Measurements from ENCODE around the gene MAN2B2.

- TF ChIP-seq CEBPB (IDR thresholded peaks at IDR 0.05; ENCODE audit: low read depth, low read length) (no peak), POLR2A (IDR thresholded peaks at IDR 0.05; ENCODE audit: low read depth, low read length) (no peak), ELK1 (IDR thresholded peaks at IDR 0.05; ENCODE audit: borderline replicate concordance, low read depth, low read length) (no peak), USF2 (IDR thresholded peaks at IDR 0.05; ENCODE audit: low read depth, low read length) (no peak), MXI1 (IDR thresholded peaks at IDR 0.05; ENCODE audit: borderline replicate concordance, low read depth, low read length) (no peak), MAFK (IDR thresholded peaks at IDR 0.05; ENCODE audit: low read depth, low read length) (no peak), RAD21 (IDR thresholded peaks at IDR 0.05; ENCODE audit: low read length) (no peak), RCOR1 (IDR thresholded peaks at IDR 0.05; ENCODE audit: insufficient replicate concordance, low read length) (no peak), SMC3 (IDR thresholded peaks at IDR 0.05; ENCODE audit: low read depth, low read length) (no peak), CHD1 (IDR thresholded peaks at IDR 0.05; ENCODE audit: low read depth, low read length) (no peak)
- TF ChIP-seq, protein P1, sequence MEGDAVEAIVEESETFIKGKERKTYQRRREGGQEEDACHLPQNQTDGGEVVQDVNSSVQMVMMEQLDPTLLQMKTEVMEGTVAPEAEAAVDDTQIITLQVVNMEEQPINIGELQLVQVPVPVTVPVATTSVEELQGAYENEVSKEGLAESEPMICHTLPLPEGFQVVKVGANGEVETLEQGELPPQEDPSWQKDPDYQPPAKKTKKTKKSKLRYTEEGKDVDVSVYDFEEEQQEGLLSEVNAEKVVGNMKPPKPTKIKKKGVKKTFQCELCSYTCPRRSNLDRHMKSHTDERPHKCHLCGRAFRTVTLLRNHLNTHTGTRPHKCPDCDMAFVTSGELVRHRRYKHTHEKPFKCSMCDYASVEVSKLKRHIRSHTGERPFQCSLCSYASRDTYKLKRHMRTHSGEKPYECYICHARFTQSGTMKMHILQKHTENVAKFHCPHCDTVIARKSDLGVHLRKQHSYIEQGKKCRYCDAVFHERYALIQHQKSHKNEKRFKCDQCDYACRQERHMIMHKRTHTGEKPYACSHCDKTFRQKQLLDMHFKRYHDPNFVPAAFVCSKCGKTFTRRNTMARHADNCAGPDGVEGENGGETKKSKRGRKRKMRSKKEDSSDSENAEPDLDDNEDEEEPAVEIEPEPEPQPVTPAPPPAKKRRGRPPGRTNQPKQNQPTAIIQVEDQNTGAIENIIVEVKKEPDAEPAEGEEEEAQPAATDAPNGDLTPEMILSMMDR (conservative IDR thresholded peaks at IDR 0.05; ENCODE audit: low read depth, low read length): no peak
Measured at GRCh38 chr4:6619466-6620255, 44.7 kb downstream of the MAN2B2 start.

Data from IMR-90 (cell line).